HG03095 (cell line): Measurements from ENCODE around the gene DDO.
"Not testable (repeated sequence)": the region's sequence is repeated elsewhere in the genome, so short reads cannot be mapped to it uniquely, and the experiment has no call there.

Experiments used
- ATAC-seq: cut with Tn5 transposase; IDR thresholded peaks from one replicate; pipeline ENCODE4 v1.9.1; 2021; ENCODE audit warnings: moderate library complexity; ENCODE audit not compliant: unreplicated experiment

The DDO gene

GRCh38 chr6:110369066-110369465, 46.3 kb downstream of the DDO start:
- no peak for ATAC-seq

DNA sequence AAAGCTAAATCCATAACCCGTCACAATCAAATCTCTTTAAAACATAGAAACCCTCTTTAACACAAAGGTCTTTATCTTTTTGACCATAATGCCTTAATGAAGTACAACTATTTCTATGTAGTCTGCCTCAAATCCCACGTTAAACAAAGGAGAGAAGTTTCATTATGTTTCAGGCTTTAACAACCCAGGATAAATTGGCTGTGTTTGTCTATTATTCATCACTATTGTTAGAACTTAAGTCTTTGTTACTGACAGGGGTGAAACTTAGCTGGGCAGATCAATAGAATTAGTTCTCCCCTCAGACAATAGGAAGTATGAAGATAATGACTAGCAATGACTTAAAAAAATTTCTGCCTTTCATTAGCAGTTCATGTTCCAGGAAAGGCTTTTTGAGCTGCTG, 47.1 kb downstream of the DDO start:
- no peak for ATAC-seq

GRCh38 chr6:110367825-110368224, 47.5 kb downstream of the DDO start:
- no peak for ATAC-seq

GRCh38 chr6:110366975-110367374, 48.4 kb downstream of the DDO start:
- no peak for ATAC-seq

GRCh38 chr6:110366256-110366655, 49.1 kb downstream of the DDO start:
- no peak for ATAC-seq

DNA sequence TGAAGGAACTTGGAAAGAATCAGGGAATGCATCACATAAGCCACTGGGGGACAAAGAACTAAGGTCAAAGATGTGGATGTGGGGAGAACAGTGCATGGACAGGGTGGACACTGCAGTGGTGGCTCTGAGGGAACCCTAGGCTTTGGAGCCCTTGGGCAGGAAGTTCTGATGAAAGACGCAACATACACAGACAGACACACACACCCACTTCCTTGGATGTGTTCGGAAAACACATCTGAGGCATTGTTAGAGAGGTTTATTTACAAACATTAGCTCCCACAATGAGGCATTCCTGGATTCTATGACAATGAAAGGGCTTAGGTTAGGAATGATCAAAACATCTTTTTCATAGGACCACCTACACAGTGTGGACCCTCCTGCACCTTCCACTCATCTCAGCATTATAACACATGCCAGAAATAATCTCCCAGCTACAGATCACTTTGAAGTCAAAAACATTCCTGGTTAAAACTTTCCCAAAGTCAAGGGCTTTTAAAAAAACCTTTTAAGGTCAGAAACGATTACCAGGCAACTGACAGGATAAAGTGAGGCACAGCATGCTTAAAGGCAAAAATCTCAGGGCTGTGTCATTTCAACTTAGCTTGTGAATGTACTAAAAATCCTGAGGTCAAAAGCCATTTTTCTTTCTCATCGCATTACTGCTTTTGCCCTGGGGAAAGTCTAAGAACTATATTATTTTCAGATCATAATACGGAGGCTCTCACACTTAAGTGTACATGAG, 50.8 kb downstream of the DDO start:
- ATAC-seq, result no peak

DNA sequence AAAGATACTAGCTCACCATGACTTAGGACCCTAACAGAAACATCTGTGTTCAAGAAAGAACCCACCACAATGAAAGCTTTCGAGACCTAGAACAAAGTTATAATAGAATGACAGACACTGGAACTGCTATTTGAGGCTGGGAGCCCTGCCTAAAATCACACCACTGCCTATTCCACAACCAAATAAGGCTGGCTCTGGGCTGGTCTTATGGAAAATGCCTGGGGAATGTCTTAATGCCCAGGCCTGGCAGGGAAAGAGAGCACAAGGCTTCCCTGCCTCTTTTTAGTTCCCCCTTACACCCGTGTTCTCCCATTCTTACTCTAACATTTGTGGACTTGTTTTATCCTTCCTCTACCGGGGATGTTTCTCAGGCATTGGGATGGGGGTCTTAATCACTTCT, 51.6 kb downstream of the DDO start:
- no peak for ATAC-seq

DNA sequence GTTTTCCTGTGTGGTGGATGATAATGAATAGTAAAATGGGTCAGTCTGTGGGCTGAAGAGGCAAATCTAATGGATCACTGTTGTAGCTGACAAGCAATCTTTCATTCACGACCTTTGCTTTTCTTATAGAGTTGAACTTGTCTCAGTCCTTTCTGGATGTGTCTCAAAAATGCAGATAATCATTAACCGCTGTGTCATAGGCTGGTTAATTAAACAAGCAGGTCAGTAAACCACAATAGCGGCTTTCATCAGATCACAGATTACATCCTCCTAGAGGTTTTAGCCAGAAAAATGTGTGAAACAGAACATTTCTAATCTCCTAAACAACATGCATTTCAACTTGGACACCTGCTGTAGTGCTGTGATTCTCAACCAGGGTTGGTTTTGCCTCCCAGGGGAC, 54.7 kb downstream of the DDO start:
- ATAC-seq, result no peak

GRCh38 chr6:110359556-110359955, 55.8 kb downstream of the DDO start:
- ATAC-seq, result no peak

- ATAC-seq, result no peak
Observed at GRCh38 chr6:110358553-110359160, 56.7 kb downstream of the DDO start.

- ATAC-seq, result no peak
Observed at GRCh38 chr6:110357664-110358552, 57.5 kb downstream of the DDO start, which contains the start of gene METTL24. Gene METTL24 (minus strand): TSS chr6:110358349. CDS start chr6:110358272, 77 bp downstream.

DNA sequence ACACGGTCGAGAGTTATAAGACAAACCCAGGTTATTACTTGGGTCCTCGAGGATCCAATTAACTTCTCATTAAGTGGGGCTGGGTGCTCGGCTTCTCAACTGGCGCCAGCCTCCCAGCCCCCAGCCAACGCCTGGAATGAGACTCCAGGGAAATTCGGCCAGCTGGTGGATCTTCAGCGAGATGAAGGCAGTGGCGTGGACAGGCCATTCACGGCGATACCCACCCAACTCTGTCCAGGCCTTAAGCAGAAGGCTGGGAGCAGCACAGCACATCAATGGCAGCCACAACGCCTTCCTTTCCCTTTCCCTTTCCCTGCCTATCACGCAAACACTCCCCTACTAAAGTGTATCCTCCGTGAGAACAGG, 58.1 kb downstream of the DDO start:
- no peak for ATAC-seq

- no peak for ATAC-seq
Observed at GRCh38 chr6:110356778-110357177, 58.6 kb downstream of the DDO start.

GRCh38 chr6:110355727-110356126, 59.6 kb downstream of the DDO start:
- no peak for ATAC-seq

- ATAC-seq, result no peak
Observed at GRCh38 chr6:110355022-110355421, 60.4 kb downstream of the DDO start.

DNA sequence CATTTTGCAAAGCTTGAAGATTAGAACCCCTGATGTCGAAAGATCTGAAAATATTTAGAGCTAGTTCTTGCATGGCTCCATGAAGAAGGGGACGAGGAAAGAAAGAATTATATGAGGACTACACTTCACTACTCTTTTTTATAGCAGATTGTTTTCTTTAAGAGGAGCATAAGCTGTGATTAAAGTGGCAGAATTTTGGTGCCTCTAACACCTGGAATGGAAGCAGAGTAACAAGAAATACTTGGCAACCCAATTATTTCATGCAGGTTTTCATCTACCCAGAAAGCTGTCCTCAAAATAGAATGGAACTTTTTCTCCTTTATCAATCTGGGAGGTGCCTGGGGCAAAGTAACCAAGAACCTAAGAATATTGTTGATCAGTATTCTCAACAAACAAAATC, 61.2 kb downstream of the DDO start:
- ATAC-seq, result no peak

DNA sequence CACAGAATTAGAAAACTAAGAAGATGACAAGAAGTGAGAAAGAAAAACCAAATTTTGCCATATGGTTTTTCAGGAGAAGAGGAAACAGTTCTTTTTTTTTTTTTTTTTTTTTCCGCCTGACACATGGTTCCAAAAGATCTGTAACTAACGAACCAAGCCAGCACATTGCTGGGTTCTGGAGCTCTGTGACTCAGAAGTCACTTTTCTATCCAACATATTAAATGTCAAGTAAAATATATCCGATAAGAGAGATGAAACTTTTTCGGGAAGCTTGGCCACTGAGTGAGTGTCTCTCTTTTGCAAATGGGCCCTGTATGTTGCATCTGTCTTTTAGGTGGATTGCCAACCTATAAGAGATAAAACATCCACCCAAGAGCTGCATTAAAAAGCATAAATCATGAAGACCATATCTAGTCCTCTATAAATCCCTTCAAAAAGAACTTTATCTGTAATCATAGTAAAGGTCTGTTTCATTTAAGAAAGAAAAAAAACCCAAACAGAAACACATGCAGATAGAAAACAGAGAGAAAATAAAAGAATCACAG, 61.8 kb downstream of the DDO start:
- ATAC-seq, result no peak

DNA sequence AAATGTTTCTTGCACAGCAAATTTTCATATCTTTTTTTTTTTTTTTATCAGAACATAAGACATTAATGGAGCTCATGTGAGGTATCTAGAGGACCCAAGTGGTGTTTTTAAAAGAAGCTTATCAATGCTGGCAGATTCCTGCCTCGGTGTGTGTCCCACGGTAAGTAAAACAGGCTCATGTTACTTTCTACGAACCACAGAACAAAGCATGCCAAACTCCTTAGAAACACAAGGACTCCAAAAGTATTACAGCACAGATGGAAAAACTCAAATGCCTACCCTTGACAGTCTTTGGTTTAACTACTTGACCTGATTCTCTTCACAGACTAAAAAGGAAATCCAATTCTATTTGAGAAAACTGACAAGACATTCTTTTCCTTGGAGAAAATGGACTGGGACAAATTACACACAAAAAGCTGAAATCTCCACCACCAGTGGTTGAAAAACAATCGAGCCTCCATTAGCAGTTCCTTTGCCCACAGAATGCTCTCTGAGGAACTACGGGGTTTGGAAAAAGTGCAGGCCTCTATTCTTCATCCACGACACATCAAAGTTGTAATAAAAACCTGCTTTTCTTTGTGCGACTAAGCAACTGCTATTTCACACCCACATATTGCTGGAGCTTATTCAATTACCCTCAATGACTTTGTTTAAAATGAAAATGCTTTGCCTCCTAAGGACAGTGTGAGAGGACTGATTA, 62.7 kb downstream of the DDO start:
- no peak for ATAC-seq

GRCh38 chr6:110351986-110352385, 63.4 kb downstream of the DDO start:
- ATAC-seq, result no peak

- ATAC-seq, result no peak
Observed at GRCh38 chr6:110351546-110351945, 63.8 kb downstream of the DDO start.

DNA sequence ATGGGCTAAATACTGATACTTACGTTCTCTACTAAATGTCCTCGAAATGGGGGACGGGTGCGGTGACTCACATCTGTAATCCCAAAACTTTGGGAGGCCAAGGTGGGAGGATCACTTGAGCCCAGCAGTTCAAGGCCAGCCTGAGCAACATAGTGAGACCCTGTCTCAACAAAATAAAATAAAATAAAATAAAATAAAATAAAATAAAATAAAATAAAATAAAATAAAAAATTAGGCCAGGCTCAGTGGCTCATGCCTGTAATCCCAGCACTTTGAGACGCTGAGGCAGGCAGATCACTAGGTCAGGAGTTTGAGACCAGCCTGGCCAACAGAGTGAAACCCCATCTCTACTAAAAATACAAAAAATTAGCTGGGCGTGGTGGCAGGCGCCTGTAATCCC, 64.8 kb downstream of the DDO start:
- not testable (repeated sequence) for ATAC-seq
